H9 (cell line): ENCODE measurements around the gene TFAP2C. TPM values are rescaled to one million over a fixed set of nuclear protein-coding genes. Genes with fewer than 3 reads are reported as not detected.

Experiments used
- DNase-seq: peaks from one replicate; pipeline ENCODE4 v3.0.0-alpha.2; 2017
- H2AFZ ChIP-seq: one replicate; pipeline ENCODE4 v1.6.1; 2013; ENCODE audit warnings: mild to moderate bottlenecking, low read length, control low read depth, moderate library complexity
- H2AK5ac ChIP-seq: 2 replicates; pipeline ENCODE4 v1.6.1; 2013; ENCODE audit warnings: low read length, control low read depth, mixed read lengths; ENCODE audit not compliant: insufficient read length
- H2BK120ac ChIP-seq: one replicate; pipeline ENCODE4 v1.6.1; 2013; ENCODE audit warnings: low read depth, mild to moderate bottlenecking, low read length, control low read depth, inconsistent platforms; ENCODE audit not compliant: poor library complexity, severe bottlenecking
- H2BK12ac ChIP-seq: 2 replicates; pipeline ENCODE4 v1.6.1; 2013; ENCODE audit warnings: low read length, control low read depth, mixed read lengths, low read depth; ENCODE audit not compliant: insufficient read length
- H2BK15ac ChIP-seq: 2 replicates; pipeline ENCODE4 v1.6.1; 2013; ENCODE audit warnings: low read depth, low read length, control low read depth
- H2BK20ac ChIP-seq: one replicate; pipeline ENCODE4 v1.6.1; 2013; ENCODE audit warnings: low read depth, mild to moderate bottlenecking, low read length, control low read depth, inconsistent platforms; ENCODE audit not compliant: poor library complexity, severe bottlenecking
- H2BK5ac ChIP-seq: 2 replicates; pipeline ENCODE4 v1.6.1; 2013; ENCODE audit warnings: low read length, control low read depth, mixed read lengths; ENCODE audit not compliant: insufficient read length
- H3K14ac ChIP-seq: 2 replicates; pipeline ENCODE4 v1.6.1; 2013; ENCODE audit warnings: low read length, control low read depth; ENCODE audit not compliant: insufficient read depth
- H3K18ac ChIP-seq: 2 replicates; pipeline ENCODE4 v1.6.1; 2013; ENCODE audit warnings: low read depth, mild to moderate bottlenecking, mixed read lengths, low read length, control low read depth; ENCODE audit not compliant: insufficient read length
- H3K23ac ChIP-seq: 2 replicates; pipeline ENCODE4 v1.6.1; 2013; ENCODE audit warnings: low read length, control low read depth, mixed read lengths, low read depth; ENCODE audit not compliant: insufficient read length
- H3K23me2 ChIP-seq: 2 replicates; pipeline ENCODE4 v1.6.1; 2013; ENCODE audit warnings: low read depth, mild to moderate bottlenecking, mixed read lengths, low read length, control low read depth; ENCODE audit not compliant: insufficient read length, poor library complexity, severe bottlenecking
- H3K27ac ChIP-seq: 2 replicates; pipeline ENCODE4 v1.5.1; 2013; ENCODE audit warnings: low read length, control low read depth, mixed read lengths, low read depth; ENCODE audit not compliant: insufficient read length
- H3K27me3 ChIP-seq: 2 replicates; pipeline ENCODE4 v1.6.1; 2013; ENCODE audit warnings: low read length, control low read depth, inconsistent platforms; ENCODE audit not compliant: insufficient read depth
- H3K4ac ChIP-seq: 2 replicates; pipeline ENCODE4 v1.6.1; 2013; ENCODE audit warnings: low read depth, mild to moderate bottlenecking, control low read depth, inconsistent platforms, low read length, moderate library complexity
- H3K4me1 ChIP-seq: 2 replicates; pipeline ENCODE4 v1.6.1; 2013; ENCODE audit warnings: low read length, control low read depth, inconsistent platforms; ENCODE audit not compliant: insufficient read depth
- H3K4me2 ChIP-seq: 2 replicates; pipeline ENCODE4 v1.6.1; 2013; ENCODE audit warnings: low read length, control low read depth, mixed read lengths; ENCODE audit not compliant: insufficient read length, insufficient read depth
- H3K56ac ChIP-seq: 2 replicates; pipeline ENCODE4 v1.6.1; 2013; ENCODE audit warnings: low read depth, mild to moderate bottlenecking, mixed read lengths, low read length, control low read depth; ENCODE audit not compliant: insufficient read length
- H3K79me1 ChIP-seq: 2 replicates; pipeline ENCODE4 v1.6.1; 2013; ENCODE audit warnings: low read depth, mild to moderate bottlenecking, moderate library complexity, low read length, control low read depth, inconsistent platforms; ENCODE audit not compliant: insufficient read depth, poor library complexity, severe bottlenecking
- H3K79me2 ChIP-seq: 2 replicates; pipeline ENCODE4 v1.6.1; 2013; ENCODE audit warnings: low read length, control low read depth, inconsistent platforms; ENCODE audit not compliant: insufficient read depth
- H3K9ac ChIP-seq: 2 replicates; pipeline ENCODE4 v1.6.1; 2013; ENCODE audit warnings: low read length, control low read depth, mixed read lengths; ENCODE audit not compliant: insufficient read length; ENCODE audit errors: extremely low read depth
- H3K9me3 ChIP-seq: one replicate; pipeline ENCODE4 v1.6.1; 2013; ENCODE audit warnings: low read depth, low read length, inconsistent platforms; ENCODE audit not compliant: control insufficient read depth
- H3T11ph ChIP-seq: one replicate; pipeline ENCODE4 v1.6.1; 2013; ENCODE audit warnings: mild to moderate bottlenecking, low read length, control low read depth, inconsistent platforms
- H4K20me1 ChIP-seq: one replicate; pipeline ENCODE4 v1.6.1; 2013; ENCODE audit not compliant: control insufficient read depth, insufficient read length, insufficient read depth
- H4K5ac ChIP-seq: 2 replicates; pipeline ENCODE4 v1.6.1; 2013; ENCODE audit warnings: low read depth, mild to moderate bottlenecking, mixed read lengths, low read length, control low read depth; ENCODE audit not compliant: insufficient read length
- H4K8ac ChIP-seq: replicated peaks from 2 replicates; pipeline ENCODE4 v1.6.1; 2013; ENCODE audit warnings: low read length, control low read depth, mixed read lengths, low read depth; ENCODE audit not compliant: insufficient read length
- H4K91ac ChIP-seq: 2 replicates; pipeline ENCODE4 v1.6.1; 2013; ENCODE audit warnings: low read depth, mild to moderate bottlenecking, moderate library complexity, mixed read lengths, low read length, control low read depth; ENCODE audit not compliant: insufficient read length
- H3K27ac Mint-ChIP-seq, 3 experiments: 2 replicates in 2 of 3; 3 replicates in 1 of 3; pipeline ENCODE4 v1.8.0; 2020 to 2021; ENCODE audit warnings: mixed read lengths in 3 of 3, mild to moderate bottlenecking in 1 of 3, moderate library complexity in 1 of 3
- H3K27me3 Mint-ChIP-seq: 2 replicates; pipeline ENCODE4 v1.8.0; 2021; ENCODE audit warnings: low read depth, mild to moderate bottlenecking, moderate library complexity, mixed read lengths
- H3K36me3 Mint-ChIP-seq, 3 experiments: 2 replicates in 2 of 3; 3 replicates in 1 of 3; pipeline ENCODE4 v1.8.0; 2020 to 2021; ENCODE audit warnings: low read depth in 3 of 3, mixed read lengths in 3 of 3; ENCODE audit not compliant: insufficient read depth in 1 of 3
- H3K4me1 Mint-ChIP-seq, 2 experiments: 2 replicates each; pipeline ENCODE4 v1.8.0; 2020; ENCODE audit warnings: mixed read lengths in 2 of 2
- H3K4me3 Mint-ChIP-seq, 2 experiments: 2 replicates in 1 of 2; 3 replicates in 1 of 2; pipeline ENCODE4 v1.8.0; 2020 to 2021; ENCODE audit warnings: mild to moderate bottlenecking in 2 of 2, mixed read lengths in 2 of 2, moderate library complexity in 1 of 2
- H3K9me3 Mint-ChIP-seq, 2 experiments: 2 replicates in 1 of 2; 3 replicates in 1 of 2; pipeline ENCODE4 v1.8.0; 2020; ENCODE audit warnings: mild to moderate bottlenecking in 2 of 2, mixed read lengths in 2 of 2, moderate library complexity in 1 of 2
- WGBS: extraction: QIAGEN DNeasy Blood & Tissue Kit; methylation state at CpG from one replicate; pipeline ENCODE4 v1.1.7; 2013; ENCODE audit warnings: missing lambda C conversion rate, low lambda C conversion rate, mixed read lengths; ENCODE audit not compliant: insufficient read length; ENCODE audit errors: extremely low coverage; 5-methylcytosine and 5-hydroxymethylcytosine counted together
- total RNA-seq: library from RNA; stranded (reverse); gene quantifications from 2 replicates; pipeline ENCODE4 v1.2.1, GENCODE V29; 2021
- TF ChIP-seq, protein P1 (sequence below): fragments of 200-600 bp; sonication (generic); conservative IDR thresholded peaks from 3 replicates; pipeline ENCODE4 v1.8.0; 2021; ENCODE audit warnings: antibody characterized with exemption, mild to moderate bottlenecking

The TFAP2C gene
- total RNA-seq, 1 experiment from 2014 or later = 24.3 TPM

- no peaks in the 10 kb centered on the region for H3K79me1 ChIP-seq
- TF ChIP-seq, protein P1, sequence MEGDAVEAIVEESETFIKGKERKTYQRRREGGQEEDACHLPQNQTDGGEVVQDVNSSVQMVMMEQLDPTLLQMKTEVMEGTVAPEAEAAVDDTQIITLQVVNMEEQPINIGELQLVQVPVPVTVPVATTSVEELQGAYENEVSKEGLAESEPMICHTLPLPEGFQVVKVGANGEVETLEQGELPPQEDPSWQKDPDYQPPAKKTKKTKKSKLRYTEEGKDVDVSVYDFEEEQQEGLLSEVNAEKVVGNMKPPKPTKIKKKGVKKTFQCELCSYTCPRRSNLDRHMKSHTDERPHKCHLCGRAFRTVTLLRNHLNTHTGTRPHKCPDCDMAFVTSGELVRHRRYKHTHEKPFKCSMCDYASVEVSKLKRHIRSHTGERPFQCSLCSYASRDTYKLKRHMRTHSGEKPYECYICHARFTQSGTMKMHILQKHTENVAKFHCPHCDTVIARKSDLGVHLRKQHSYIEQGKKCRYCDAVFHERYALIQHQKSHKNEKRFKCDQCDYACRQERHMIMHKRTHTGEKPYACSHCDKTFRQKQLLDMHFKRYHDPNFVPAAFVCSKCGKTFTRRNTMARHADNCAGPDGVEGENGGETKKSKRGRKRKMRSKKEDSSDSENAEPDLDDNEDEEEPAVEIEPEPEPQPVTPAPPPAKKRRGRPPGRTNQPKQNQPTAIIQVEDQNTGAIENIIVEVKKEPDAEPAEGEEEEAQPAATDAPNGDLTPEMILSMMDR = no peak
These were observed 19.0 kb upstream of the TFAP2C start for GRCh38 chr20:56610098-56610497.

More at GRCh38 chr20:56610098-56610497, 19.0 kb upstream of the TFAP2C start:
- H3K4me1 Mint-ChIP-seq = peaks cover 12 to 15% of the 10 kb centered on the region in 2 experiments
- Histone ChIP-seq H2BK12ac (no peak overlapping the region), H3K4me1 (no peaks in the 10 kb centered on the region), H3K4ac (no peak overlapping the region), H3K79me2 (no peaks in the 10 kb centered on the region), H3K23me2 (no peaks in the 10 kb centered on the region), H4K8ac (no peak overlapping the region), H4K5ac (no peak overlapping the region), H2AFZ (no peak overlapping the region), H3K56ac (no peak overlapping the region), H3K9me3 (no peaks in the 10 kb centered on the region), H3T11ph (no peak overlapping the region), H3K9ac (no peak overlapping the region), H3K27ac (no peak overlapping the region), H3K27me3 (no peaks in the 10 kb centered on the region), H2AK5ac (no peak overlapping the region), H2BK20ac (no peak overlapping the region), H3K18ac (no peak overlapping the region), H2BK5ac (no peak overlapping the region), H4K91ac (no peak overlapping the region), H4K20me1 (no peaks in the 10 kb centered on the region), H3K4me2 (no peak overlapping the region), H2BK15ac (no peak overlapping the region), H3K14ac (no peak overlapping the region), H2BK120ac (no peak overlapping the region), H3K23ac (no peak overlapping the region)
- H3K9me3 Mint-ChIP-seq = no peaks in the 10 kb centered on the region
- peaks cover 4% of the 10 kb centered on the region for H3K27me3 Mint-ChIP-seq
- no CpG with 5 or more reads among the region's 6 CpGs for WGBS
- no peaks in the 10 kb centered on the region for H3K36me3 Mint-ChIP-seq
- H3K4me3 Mint-ChIP-seq = no peak overlapping the region
- H3K27ac Mint-ChIP-seq = peak overlapping the region in 1 of 3 experiments; percentile 74; a peak in 1 of 7 replicates
- no peak for DNase-seq
